WI38 (cell line): Measurements from ENCODE around the gene RNU6-8.

ENCODE experiments used
- H3K4me3 ChIP-seq: 2 replicates; pipeline ENCODE4 v1.5.1; 2011; ENCODE audit warnings: low read depth, mild to moderate bottlenecking, control low read depth, low read length
- CTCF ChIP-seq: IDR thresholded peaks from 2 replicates; pipeline ENCODE4 v1.5.1; 2012; ENCODE audit warnings: low read depth, mild to moderate bottlenecking, control low read depth, low read length

RNU6-8 gene

GRCh38 chr14:32166029-32166428, 37.0 kb downstream of the RNU6-8 start:
- no peak overlapping the region for H3K4me3 ChIP-seq
- TF ChIP-seq CTCF = no peak
